H1 (cell line): ENCODE data around the gene LAMB3. TPM values are rescaled to one million over a fixed set of nuclear protein-coding genes. Genes with fewer than 3 reads are reported as not detected.

ENCODE experiments used
- CTCF ChIA-PET: fragments of 300-600 bp; sonication (Branson Sonifier 250); formaldehyde crosslinking; loops from one replicate; lab custom pipeline; 2021; ENCODE audit not compliant: partially characterized antibody; lab: Charles Lee
- POLR2A ChIA-PET: fragments of 300-600 bp; sonication (Branson Sonifier 250); formaldehyde crosslinking; loops from one replicate; lab custom pipeline; 2021; ENCODE audit warnings: inconsistent platforms; ENCODE audit not compliant: partially characterized antibody; lab: Charles Lee
- DNase-seq, 2 experiments: peaks; one replicate each; pipeline versions ENCODE4 v3.0.0 to v3.0.0-alpha.2; 2010 to 2022; ENCODE audit warnings: low spot score in 2 of 2, low read depth in 1 of 2, mixed read lengths in 1 of 2
- FAIRE-seq: peaks from 2 replicates; lab custom pipeline; 2011; peaks lifted over from hg19 to GRCh38; lab: Jason Lieb, UNC
- H2AFZ ChIP-seq: 2 replicates; pipeline ENCODE4 v1.8.1; 2012; ENCODE audit warnings: low read length, inconsistent platforms
- H2AK5ac ChIP-seq: 2 replicates; pipeline ENCODE4 v1.6.1; 2013; ENCODE audit warnings: low read depth, low read length
- H2BK120ac ChIP-seq: replicated peaks from 2 replicates; pipeline ENCODE3; 2013; ENCODE audit warnings: low read depth, low read length, inconsistent platforms
- H2BK12ac ChIP-seq: 2 replicates; pipeline ENCODE4 v1.6.1; 2013; ENCODE audit warnings: low read depth, low read length
- H2BK15ac ChIP-seq: 2 replicates; pipeline ENCODE4 v1.6.1; 2013; ENCODE audit warnings: low read length
- H2BK20ac ChIP-seq: 2 replicates; pipeline ENCODE4 v1.6.1; 2013; ENCODE audit warnings: low read length
- H2BK5ac ChIP-seq: 2 replicates; pipeline ENCODE4 v1.6.1; 2013; ENCODE audit warnings: low read depth, low read length
- H3K14ac ChIP-seq: 2 replicates; pipeline ENCODE4 v1.6.1; 2013; ENCODE audit warnings: inconsistent platforms; ENCODE audit not compliant: insufficient read length
- H3K18ac ChIP-seq: 2 replicates; pipeline ENCODE4 v1.6.1; 2013; ENCODE audit warnings: low read length; ENCODE audit errors: extremely low read depth
- H3K23ac ChIP-seq: 2 replicates; pipeline ENCODE4 v1.6.1; 2013; ENCODE audit warnings: inconsistent platforms; ENCODE audit not compliant: insufficient read length
- H3K23me2 ChIP-seq: 2 replicates; pipeline ENCODE4 v1.6.1; 2013; ENCODE audit warnings: low read depth, low read length
- H3K27ac ChIP-seq: 2 replicates; pipeline ENCODE4 v1.6.1; 2011; ENCODE audit warnings: low read depth, low read length, inconsistent platforms
- H3K27me3 ChIP-seq, 4 experiments: replicated peaks in 1 of 4; 1 replicate in 1 of 4; 2 replicates in 3 of 4; pipeline versions ENCODE4 v1.6.1 to v1.8.1; 2011 to 2013; ENCODE audit warnings: low read length in 3 of 4, mild to moderate bottlenecking in 3 of 4, inconsistent platforms in 2 of 4, mixed read lengths in 2 of 4, moderate library complexity in 1 of 4; ENCODE audit not compliant: control insufficient read depth in 3 of 4, insufficient read depth in 3 of 4; ENCODE audit errors: extremely low read depth in 1 of 4
- H3K36me3 ChIP-seq, 4 experiments: 2 replicates each; pipeline versions ENCODE4 v1.6.1 to v1.8.1; 2011 to 2013; ENCODE audit warnings: mild to moderate bottlenecking in 4 of 4, low read length in 3 of 4, moderate library complexity in 2 of 4, control low read depth in 1 of 4, inconsistent platforms in 1 of 4; ENCODE audit not compliant: insufficient read depth in 4 of 4, control insufficient read depth in 2 of 4
- H3K4ac ChIP-seq: replicated peaks from 2 replicates; pipeline ENCODE3; 2013; ENCODE audit warnings: low read length, low read depth, mixed read lengths, inconsistent platforms; ENCODE audit not compliant: insufficient read length
- H3K4me1 ChIP-seq, 4 experiments: replicated peaks in 1 of 4; 1 replicate in 1 of 4; 2 replicates in 3 of 4; pipeline versions ENCODE4 v1.6.1 to v1.8.1; 2011 to 2013; ENCODE audit warnings: low read length in 3 of 4, inconsistent platforms in 2 of 4, mixed read lengths in 1 of 4; ENCODE audit not compliant: insufficient read depth in 4 of 4, control insufficient read depth in 3 of 4
- H3K4me2 ChIP-seq, 2 experiments: 2 replicates each; pipeline versions ENCODE4 v1.6.1 to v1.8.1; 2011 to 2013; ENCODE audit warnings: low read depth in 2 of 2, low read length in 2 of 2, control low read depth in 1 of 2, inconsistent platforms in 1 of 2, mild to moderate bottlenecking in 1 of 2; ENCODE audit not compliant: insufficient read depth in 1 of 2
- H3K4me3 ChIP-seq, 4 experiments: fragments of 200-600, 300-600 bp in 1 of 4; sonication (generic), shearing (Covaris generic), sonication (Bioruptor Twin) in 1 of 4; 2 replicates each; pipeline versions ENCODE4 v1.5.1 to v1.8.1; 2011 to 2016; ENCODE audit warnings: low read length in 4 of 4, low read depth in 3 of 4, control low read depth in 2 of 4, inconsistent platforms in 2 of 4, mild to moderate bottlenecking in 2 of 4, mixed read lengths in 1 of 4, moderate library complexity in 1 of 4; ENCODE audit not compliant: insufficient read depth in 2 of 4; ENCODE audit errors: extremely low read depth in 1 of 4
- H3K56ac ChIP-seq: replicated peaks from 2 replicates; pipeline ENCODE3; 2013; ENCODE audit warnings: low read depth, mild to moderate bottlenecking, mixed read lengths, low read length, inconsistent platforms; ENCODE audit not compliant: insufficient read length
- H3K79me1 ChIP-seq: 2 replicates; pipeline ENCODE4 v1.6.1; 2013; ENCODE audit warnings: low read depth, low read length, control low read depth
- H3K79me2 ChIP-seq, 2 experiments: 2 replicates each; pipeline versions ENCODE4 v1.6.1 to v1.8.1; 2012 to 2013; ENCODE audit warnings: low read length in 2 of 2, mild to moderate bottlenecking in 2 of 2, inconsistent platforms in 1 of 2; ENCODE audit not compliant: insufficient read depth in 2 of 2, control insufficient read depth in 1 of 2
- H3K9ac ChIP-seq, 4 experiments: replicated peaks in 1 of 4; 1 replicate in 1 of 4; 2 replicates in 3 of 4; pipeline versions ENCODE4 v1.6.1 to v1.8.1; 2011 to 2013; ENCODE audit warnings: low read depth in 3 of 4, low read length in 3 of 4, control low read depth in 2 of 4, mild to moderate bottlenecking in 2 of 4, moderate library complexity in 2 of 4, inconsistent platforms in 1 of 4; ENCODE audit errors: extremely low read depth in 1 of 4
- H3K9me3 ChIP-seq, 2 experiments: 2 replicates each; pipeline versions ENCODE4 v1.6.1 to v1.8.1; 2012 to 2013; ENCODE audit warnings: mild to moderate bottlenecking in 2 of 2, moderate library complexity in 2 of 2, control low read depth in 1 of 2, inconsistent platforms in 1 of 2, low read depth in 1 of 2, low read length in 1 of 2, mixed read lengths in 1 of 2; ENCODE audit not compliant: insufficient read depth in 2 of 2
- H4K20me1 ChIP-seq, 2 experiments: replicated peaks in 1 of 2; 2 replicates each; pipeline versions ENCODE3 to v1.8.1; 2011 to 2013; ENCODE audit warnings: inconsistent platforms in 2 of 2, low read length in 2 of 2, mild to moderate bottlenecking in 1 of 2; ENCODE audit not compliant: insufficient read depth in 2 of 2, control insufficient read depth in 1 of 2
- H4K5ac ChIP-seq: 2 replicates; pipeline ENCODE4 v1.6.1; 2013; ENCODE audit warnings: low read length, low read depth, mixed read lengths, inconsistent platforms; ENCODE audit not compliant: insufficient read length
- H4K8ac ChIP-seq: 2 replicates; pipeline ENCODE4 v1.8.0; 2013; ENCODE audit warnings: mild to moderate bottlenecking, moderate library complexity, low read length, inconsistent platforms; ENCODE audit not compliant: insufficient read depth; ENCODE audit errors: extremely low read depth
- H4K91ac ChIP-seq: replicated peaks from 2 replicates; pipeline ENCODE3; 2013; ENCODE audit warnings: low read length, mixed read lengths, inconsistent platforms; ENCODE audit not compliant: insufficient read length
- CBX8 ChIP-seq: fragments of 300-800, 300-1000 bp; sonication (generic); IDR thresholded peaks from 2 replicates; pipeline ENCODE4 v1.7.1; 2016; ENCODE audit warnings: low read depth, low read length, borderline replicate concordance
- JUND ChIP-seq: IDR thresholded peaks from 2 replicates; pipeline ENCODE4 v1.6.1; 2011; ENCODE audit warnings: mild to moderate bottlenecking, improper control_type of control experiment, low read length
- RXRA ChIP-seq: IDR thresholded peaks from 2 replicates; pipeline ENCODE4 v1.6.1; 2011; ENCODE audit warnings: low read depth, mild to moderate bottlenecking, low read length, moderate library complexity; ENCODE audit not compliant: insufficient read depth
- TEAD4 ChIP-seq: IDR thresholded peaks from 2 replicates; pipeline ENCODE4 v1.6.1; 2012; ENCODE audit warnings: low read depth, low read length, inconsistent platforms, mixed read lengths
- WGBS, 2 experiments: shearing (Covaris generic) in 1 of 2; methylation state at CpG; one replicate each; pipeline versions ENCODE4 v1.1.6 to v1.1.7; 2013 to 2015; ENCODE audit warnings: low lambda C conversion rate in 2 of 2, mixed read lengths in 2 of 2, inconsistent platforms in 1 of 2, low coverage in 1 of 2, missing lambda C conversion rate in 1 of 2; ENCODE audit not compliant: insufficient replicate concordance in 2 of 2, insufficient coverage in 1 of 2, insufficient read length in 1 of 2; ENCODE audit errors: extremely low coverage in 1 of 2, missing lambda C conversion rate in 1 of 2; 5-methylcytosine and 5-hydroxymethylcytosine counted together
- polyA plus RNA-seq, 7 experiments: library from polyadenylated mRNA; depleted of rRNA in 3 of 7; stranded (reverse) in 5 of 7; unstranded in 2 of 7; fragments of >200 nt in 5 of 7; fragments of 200-250 nt in 2 of 7; gene quantifications; 1 replicate in 5 of 7; 2 replicates in 1 of 7; 4 replicates in 1 of 7; pipeline versions ENCODE4 v1.2.1 to v1.2.3, GENCODE V29; 2011 to 2013; ENCODE audit warnings: missing spikeins in 2 of 7, mixed read lengths in 2 of 7
- total RNA-seq: library from RNA; stranded (reverse); fragmentation: NEBNext Ultra II Directional; extraction: Animal tissue kit (Norgen Biotek cat#: 25700); gene quantifications from 2 replicates; pipeline ENCODE4 v1.2.1, GENCODE V29; 2021

Gene LAMB3
- total and polyA plus RNA-seq, 2 of the 8 experiments (the other 6 are each of a cell fraction or from before 2014, with no cell fraction given), result 0.45 to 0.50 TPM

GRCh38 chr1:209652873-209653401 is 712 bp upstream of the LAMB3 start:
- H2BK12ac ChIP-seq, result no peak overlapping the region
- peak in 1 of 2 experiments; percentile 65 for DNase-seq
- H3K4ac ChIP-seq, result no peak overlapping the region
- H3K18ac ChIP-seq, result no peak overlapping the region
- H4K8ac ChIP-seq, result no peak overlapping the region
- H4K20me1 ChIP-seq, result no peaks in the 10 kb centered on the region
- peaks cover 0 to 11% (median 9%) of the 10 kb centered on the region in 4 experiments; a peak in 4 of 7 replicates for H3K4me1 ChIP-seq
- H3K79me2 ChIP-seq, result no peaks in the 10 kb centered on the region
- peak overlapping the region; percentile 85 for H2AFZ ChIP-seq
- no peak overlapping the region for H3K23ac ChIP-seq
- H2BK120ac ChIP-seq, result no peak overlapping the region
- H4K91ac ChIP-seq, result no peak overlapping the region
- no peak overlapping the region for H2BK5ac ChIP-seq
- H3K36me3 ChIP-seq, result no peaks in the 10 kb centered on the region
- H3K56ac ChIP-seq, result no peak overlapping the region
- TF ChIP-seq TEAD4 (peak; percentile 80), RXRA (no peak), JUND (peak; percentile 87), CBX8 (no peak)
- H2AK5ac ChIP-seq, result no peak overlapping the region
- POLR2A ChIA-PET, result interaction anchor here (0.6 to 1.6 kb wide), 4 partner anchors 10 to 620 kb away, joined by 3 to 5 read pairs (median 4); no protein-coding TSS in a partner anchor
- H4K5ac ChIP-seq, result no peak overlapping the region
- H3K9me3 ChIP-seq, result no peaks in the 10 kb centered on the region
- 0 out of 7 replicates have a peak, but pooled peaks cover 0 to 2% (median 0%) of the 10 kb centered on the region in 4 experiments for H3K27me3 ChIP-seq
- H2BK15ac ChIP-seq, result no peak overlapping the region
- no peak overlapping the region for H3K9ac ChIP-seq
- CTCF ChIA-PET, result interaction anchor here (0.6 to 4.5 kb wide), 18 partner anchors 8 to 122 kb away, joined by 3 to 23 read pairs (median 5); partner anchors contain the start of gene G0S2
- no peaks in the 10 kb centered on the region for H3K79me1 ChIP-seq
- 53% methylated on average over 3 of the region's 3 CpGs; no CpG with 5 or more reads in 1 of the 2 experiments for WGBS, 2 experiments
- H3K4me3 ChIP-seq, result no peak overlapping the region
- H2BK20ac ChIP-seq, result no peak overlapping the region
- no peaks in the 10 kb centered on the region for H3K23me2 ChIP-seq
- peak; percentile 88 for FAIRE-seq
- no peak overlapping the region for H3K14ac ChIP-seq
- no peak overlapping the region for H3K27ac ChIP-seq
- H3K4me2 ChIP-seq, result peak overlapping the region in 1 of 2 experiments; percentile 8; a peak in 3 of 4 replicates
